ENCODE data around the gene FBXO4.

The FBXO4 gene

DNA sequence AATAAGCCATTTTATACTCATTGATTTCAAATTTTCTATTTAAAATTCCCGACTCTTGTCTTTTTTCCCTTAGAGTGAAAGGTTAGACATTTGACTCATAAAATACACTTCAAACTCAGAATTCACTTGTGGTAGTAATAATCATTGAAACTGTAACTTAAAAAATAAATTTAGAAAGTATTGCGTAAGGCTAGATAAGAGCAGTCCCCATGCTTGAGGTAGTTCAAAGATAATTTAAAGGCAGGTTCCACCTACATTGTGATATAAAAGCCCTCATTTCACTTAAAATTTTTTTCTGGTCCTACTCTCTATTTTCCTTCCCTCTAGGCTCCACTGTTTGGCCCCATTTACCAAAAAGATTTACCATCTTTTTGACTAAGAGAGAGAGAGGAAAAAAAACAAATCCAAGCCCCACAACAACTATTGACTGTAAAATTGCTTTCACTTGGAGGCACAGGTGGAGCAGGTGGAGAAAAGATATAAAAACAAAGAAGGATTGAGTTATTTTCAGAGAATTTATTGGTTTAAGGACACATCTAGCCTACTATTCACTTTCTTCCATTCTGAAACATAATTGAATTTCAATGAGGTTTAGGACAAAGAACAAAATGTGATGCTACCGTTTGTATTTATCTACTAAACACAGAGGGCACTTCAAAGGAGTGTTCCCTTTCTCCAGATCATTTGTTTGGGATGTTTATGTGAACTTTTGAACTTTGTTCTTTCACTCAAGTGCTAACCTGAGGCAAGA is 61.0 kb downstream of the FBXO4 start:
- DNase-seq, result no peak

Measured in femur (tissue), 1 donor.